GM12801 (cell line): ENCODE results near the gene CARM1.

ENCODE experiments used
- TF ChIP-seq, protein P1 (sequence below): IDR thresholded peaks from one replicate; pipeline ENCODE4 v1.5.1; 2011; ENCODE audit warnings: control low read depth; ENCODE audit not compliant: insufficient read length; ENCODE audit errors: extremely low read depth

The CARM1 gene

DNA sequence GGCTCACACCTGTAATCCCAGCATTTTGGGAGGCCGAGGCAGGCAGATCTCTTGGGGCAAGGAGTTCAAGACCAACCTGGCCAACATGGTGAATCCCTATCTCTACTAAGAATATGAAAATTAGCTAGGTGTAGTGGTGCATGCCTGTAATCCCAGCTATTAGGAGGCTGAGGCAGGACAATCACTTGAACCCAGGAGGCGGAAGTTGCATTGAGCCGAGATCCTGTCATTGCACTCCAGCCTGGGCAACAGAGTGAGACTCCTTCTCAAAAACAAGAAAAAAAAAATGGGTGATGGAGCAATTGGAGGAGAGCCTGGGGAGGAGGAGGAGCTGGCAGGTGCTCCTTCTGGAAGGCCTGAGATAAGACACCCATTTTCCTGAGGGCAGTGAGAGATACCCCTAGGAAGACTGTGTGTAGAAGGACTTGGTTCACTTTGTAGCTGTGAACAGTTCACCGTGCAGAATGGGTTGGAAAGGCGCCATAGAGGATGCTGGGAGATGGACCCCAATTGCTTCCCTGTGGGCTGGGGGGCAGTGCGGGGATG lies 8.7 kb upstream of the CARM1 start:
- TF ChIP-seq, protein P1, sequence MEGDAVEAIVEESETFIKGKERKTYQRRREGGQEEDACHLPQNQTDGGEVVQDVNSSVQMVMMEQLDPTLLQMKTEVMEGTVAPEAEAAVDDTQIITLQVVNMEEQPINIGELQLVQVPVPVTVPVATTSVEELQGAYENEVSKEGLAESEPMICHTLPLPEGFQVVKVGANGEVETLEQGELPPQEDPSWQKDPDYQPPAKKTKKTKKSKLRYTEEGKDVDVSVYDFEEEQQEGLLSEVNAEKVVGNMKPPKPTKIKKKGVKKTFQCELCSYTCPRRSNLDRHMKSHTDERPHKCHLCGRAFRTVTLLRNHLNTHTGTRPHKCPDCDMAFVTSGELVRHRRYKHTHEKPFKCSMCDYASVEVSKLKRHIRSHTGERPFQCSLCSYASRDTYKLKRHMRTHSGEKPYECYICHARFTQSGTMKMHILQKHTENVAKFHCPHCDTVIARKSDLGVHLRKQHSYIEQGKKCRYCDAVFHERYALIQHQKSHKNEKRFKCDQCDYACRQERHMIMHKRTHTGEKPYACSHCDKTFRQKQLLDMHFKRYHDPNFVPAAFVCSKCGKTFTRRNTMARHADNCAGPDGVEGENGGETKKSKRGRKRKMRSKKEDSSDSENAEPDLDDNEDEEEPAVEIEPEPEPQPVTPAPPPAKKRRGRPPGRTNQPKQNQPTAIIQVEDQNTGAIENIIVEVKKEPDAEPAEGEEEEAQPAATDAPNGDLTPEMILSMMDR, result no peak

DNA sequence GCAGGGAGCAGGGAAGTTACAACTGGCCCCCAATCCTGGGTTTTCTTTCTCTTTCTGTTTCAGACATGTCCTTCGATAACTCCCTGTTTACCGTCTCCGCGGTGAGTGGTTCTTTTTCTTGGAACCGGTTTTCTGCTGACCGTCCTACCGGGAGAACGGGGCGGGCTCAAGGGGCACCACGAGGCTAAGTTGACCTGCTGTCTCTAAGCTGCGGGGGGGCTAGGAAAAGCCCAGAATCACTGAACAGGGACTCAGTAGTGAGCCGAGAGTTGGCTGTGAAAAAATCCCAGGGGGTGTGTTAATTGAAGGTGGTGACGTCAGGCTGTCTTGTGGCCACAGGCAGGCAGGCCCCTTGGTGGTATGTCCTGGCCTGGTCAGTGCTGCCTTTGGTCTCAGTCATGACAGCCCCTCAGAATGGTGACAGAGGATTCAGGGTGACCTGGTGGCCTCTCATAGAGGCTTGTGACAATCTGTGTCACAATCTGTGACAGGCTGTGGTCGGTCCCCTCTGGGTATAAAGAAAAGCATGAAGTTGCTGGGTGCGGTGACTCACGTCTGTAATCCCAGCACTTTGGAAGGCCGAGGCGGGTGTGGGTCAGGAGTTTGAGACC lies 8.1 kb upstream of the CARM1 start:
- TF ChIP-seq, protein P1, result no peak

DNA sequence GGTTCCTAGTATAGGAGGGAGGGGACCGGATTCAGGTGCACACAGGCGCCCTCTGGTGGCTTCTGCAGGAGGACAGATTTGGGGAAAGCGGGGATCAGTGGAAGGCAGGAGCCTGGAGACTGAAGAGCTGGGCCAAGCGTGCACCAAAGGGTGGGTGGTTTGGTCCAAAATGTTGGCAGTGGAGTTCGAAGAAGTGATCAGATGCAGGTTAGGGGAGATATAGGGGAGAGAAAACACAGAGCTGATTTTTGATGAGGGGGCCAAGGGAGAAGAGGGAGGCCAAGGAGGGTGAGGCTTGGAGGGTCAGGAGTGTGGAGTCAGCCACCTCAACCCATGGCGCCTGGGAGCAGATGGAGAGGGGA lies 6.8 kb upstream of the CARM1 start:
- TF ChIP-seq, protein P1, result no peak

DNA sequence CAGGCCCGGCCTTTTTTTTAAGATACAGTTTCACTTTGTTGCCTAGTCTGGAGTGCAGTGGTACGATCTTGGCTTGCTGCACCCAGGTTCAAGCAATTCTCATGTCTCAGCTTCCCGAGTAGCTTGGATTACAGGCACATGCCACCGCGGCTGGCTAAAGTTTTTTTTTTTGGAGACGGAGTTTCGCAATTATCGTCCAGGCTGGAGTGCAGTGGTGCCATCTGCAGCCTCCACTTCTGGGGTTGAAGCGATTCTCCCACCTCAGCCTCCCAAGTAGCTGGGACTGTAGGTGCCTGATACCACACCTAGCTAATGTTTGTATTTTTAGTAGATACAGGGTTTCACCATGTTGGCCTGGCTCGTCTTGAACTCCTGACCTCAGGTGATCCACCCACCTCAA lies 4.9 kb upstream of the CARM1 start:
- TF ChIP-seq, protein P1, result no peak

DNA sequence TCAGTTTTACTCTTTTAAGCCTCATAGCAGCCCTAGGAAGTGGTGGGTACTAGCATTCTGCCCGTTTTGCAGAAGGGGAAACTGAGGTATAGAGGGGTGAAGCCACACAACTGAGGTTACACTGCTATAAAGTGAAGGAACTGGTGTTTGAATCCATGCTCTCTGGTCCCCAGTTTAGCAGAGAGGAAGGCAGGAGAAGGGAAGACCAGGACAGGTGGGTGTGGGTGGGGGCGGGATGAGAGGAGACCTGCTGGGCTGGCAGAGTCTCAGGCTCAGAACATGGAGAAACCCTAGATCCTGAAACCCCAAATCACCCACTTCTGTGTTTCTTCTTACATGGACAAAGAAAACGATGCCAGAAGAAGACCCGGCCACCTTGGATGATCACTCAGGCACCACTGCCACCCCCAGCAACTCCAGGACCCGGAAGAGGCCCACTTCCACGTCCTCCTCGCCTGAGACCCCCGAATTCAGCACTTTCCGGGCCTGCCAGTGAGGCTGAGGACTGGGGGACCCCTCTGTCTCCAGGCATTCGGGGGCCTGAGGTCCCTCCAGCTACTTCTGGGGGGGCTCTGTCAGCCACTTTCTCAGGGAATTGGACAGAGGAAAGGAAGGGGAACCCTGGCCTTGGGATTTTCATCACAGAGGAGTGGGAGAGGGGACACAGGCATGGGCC lies 2.3 kb upstream of the CARM1 start:
- TF ChIP-seq, protein P1, result no peak

DNA sequence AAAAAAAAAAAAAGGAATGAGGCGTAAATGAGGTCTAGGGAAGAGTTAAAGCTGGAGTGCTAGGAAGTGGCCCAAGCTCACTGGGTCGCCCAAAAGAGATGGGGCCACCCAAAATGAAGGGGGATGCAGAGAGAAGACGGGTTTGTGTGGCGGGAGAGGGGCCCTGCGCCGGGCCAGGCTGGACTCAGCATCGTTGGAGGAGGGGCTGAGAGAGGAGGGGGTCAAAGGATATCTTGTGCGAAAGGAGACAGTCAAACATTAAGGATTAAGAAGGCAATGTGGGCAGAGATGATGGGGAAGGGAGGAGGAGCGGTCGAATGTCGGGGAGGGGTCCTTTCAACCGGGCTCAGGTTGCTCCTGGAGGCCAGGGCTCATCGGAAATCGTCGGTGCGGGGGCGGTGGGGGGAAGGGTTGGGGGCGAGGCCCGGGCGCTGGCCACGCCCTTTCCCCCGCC lies 825 bp upstream of the CARM1 start:
- TF ChIP-seq, protein P1, result no peak

DNA sequence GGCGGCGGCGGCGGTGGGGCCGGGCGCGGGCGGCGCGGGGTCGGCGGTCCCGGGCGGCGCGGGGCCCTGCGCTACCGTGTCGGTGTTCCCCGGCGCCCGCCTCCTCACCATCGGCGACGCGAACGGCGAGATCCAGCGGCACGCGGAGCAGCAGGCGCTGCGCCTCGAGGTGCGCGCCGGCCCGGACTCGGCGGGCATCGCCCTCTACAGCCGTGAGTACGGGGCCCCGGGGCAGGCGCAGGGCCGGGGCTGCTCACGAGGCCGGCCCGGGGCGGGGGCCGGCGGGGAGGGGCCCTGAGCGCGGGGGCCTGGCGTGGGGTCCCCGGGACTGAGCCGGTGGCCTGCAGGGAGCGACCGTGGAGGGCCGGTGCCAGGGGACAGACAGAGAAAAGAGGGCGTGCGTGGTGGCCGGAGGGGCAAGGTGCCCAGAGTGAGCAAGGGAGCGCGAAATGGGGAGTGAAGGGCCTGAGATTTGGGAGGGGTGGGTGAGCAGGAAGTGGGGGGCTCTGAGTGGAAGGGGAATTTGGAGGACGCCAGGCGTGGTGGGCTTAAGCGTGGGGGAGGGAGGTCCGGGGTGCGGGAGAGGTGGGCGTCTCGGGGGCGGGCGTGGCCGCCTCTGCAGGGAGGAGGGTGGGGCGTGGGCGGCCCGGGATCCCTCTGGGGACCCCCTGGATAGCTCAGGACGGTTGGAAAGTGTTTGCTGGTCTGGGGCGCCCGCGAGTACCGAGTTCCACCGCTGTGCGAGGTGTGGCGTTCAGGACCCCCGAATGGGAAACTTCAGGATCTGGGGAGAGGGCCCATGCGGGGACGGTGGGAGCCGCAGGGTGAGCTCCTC lies 575 bp downstream of the CARM1 start:
- TF ChIP-seq, protein P1, result no peak
